H9 (cell line): ENCODE measurements around the gene RNF5. TPM values are rescaled to one million over a fixed set of nuclear protein-coding genes. Genes with fewer than 3 reads are reported as not detected.
A peak's percentile ranks its signal among the peaks of the same experiment; 100 is the strongest.

Source experiments
- DNase-seq: peaks from one replicate; pipeline ENCODE4 v3.0.0-alpha.2; 2017
- H2AFZ ChIP-seq: one replicate; pipeline ENCODE4 v1.6.1; 2013; ENCODE audit warnings: mild to moderate bottlenecking, low read length, control low read depth, moderate library complexity
- H2AK5ac ChIP-seq: 2 replicates; pipeline ENCODE4 v1.6.1; 2013; ENCODE audit warnings: low read length, control low read depth, mixed read lengths; ENCODE audit not compliant: insufficient read length
- H2BK120ac ChIP-seq: one replicate; pipeline ENCODE4 v1.6.1; 2013; ENCODE audit warnings: low read depth, mild to moderate bottlenecking, low read length, control low read depth, inconsistent platforms; ENCODE audit not compliant: poor library complexity, severe bottlenecking
- H2BK12ac ChIP-seq: 2 replicates; pipeline ENCODE4 v1.6.1; 2013; ENCODE audit warnings: low read length, control low read depth, mixed read lengths, low read depth; ENCODE audit not compliant: insufficient read length
- H2BK15ac ChIP-seq: 2 replicates; pipeline ENCODE4 v1.6.1; 2013; ENCODE audit warnings: low read depth, low read length, control low read depth
- H2BK20ac ChIP-seq: one replicate; pipeline ENCODE4 v1.6.1; 2013; ENCODE audit warnings: low read depth, mild to moderate bottlenecking, low read length, control low read depth, inconsistent platforms; ENCODE audit not compliant: poor library complexity, severe bottlenecking
- H2BK5ac ChIP-seq: 2 replicates; pipeline ENCODE4 v1.6.1; 2013; ENCODE audit warnings: low read length, control low read depth, mixed read lengths; ENCODE audit not compliant: insufficient read length
- H3K14ac ChIP-seq: 2 replicates; pipeline ENCODE4 v1.6.1; 2013; ENCODE audit warnings: low read length, control low read depth; ENCODE audit not compliant: insufficient read depth
- H3K18ac ChIP-seq: 2 replicates; pipeline ENCODE4 v1.6.1; 2013; ENCODE audit warnings: low read depth, mild to moderate bottlenecking, mixed read lengths, low read length, control low read depth; ENCODE audit not compliant: insufficient read length
- H3K23ac ChIP-seq: 2 replicates; pipeline ENCODE4 v1.6.1; 2013; ENCODE audit warnings: low read length, control low read depth, mixed read lengths, low read depth; ENCODE audit not compliant: insufficient read length
- H3K23me2 ChIP-seq: 2 replicates; pipeline ENCODE4 v1.6.1; 2013; ENCODE audit warnings: low read depth, mild to moderate bottlenecking, mixed read lengths, low read length, control low read depth; ENCODE audit not compliant: insufficient read length, poor library complexity, severe bottlenecking
- H3K27ac ChIP-seq: 2 replicates; pipeline ENCODE4 v1.5.1; 2013; ENCODE audit warnings: low read length, control low read depth, mixed read lengths, low read depth; ENCODE audit not compliant: insufficient read length
- H3K27me3 ChIP-seq: 2 replicates; pipeline ENCODE4 v1.6.1; 2013; ENCODE audit warnings: low read length, control low read depth, inconsistent platforms; ENCODE audit not compliant: insufficient read depth
- H3K4ac ChIP-seq: 2 replicates; pipeline ENCODE4 v1.6.1; 2013; ENCODE audit warnings: low read depth, mild to moderate bottlenecking, control low read depth, inconsistent platforms, low read length, moderate library complexity
- H3K4me1 ChIP-seq: 2 replicates; pipeline ENCODE4 v1.6.1; 2013; ENCODE audit warnings: low read length, control low read depth, inconsistent platforms; ENCODE audit not compliant: insufficient read depth
- H3K4me2 ChIP-seq: 2 replicates; pipeline ENCODE4 v1.6.1; 2013; ENCODE audit warnings: low read length, control low read depth, mixed read lengths; ENCODE audit not compliant: insufficient read length, insufficient read depth
- H3K56ac ChIP-seq: 2 replicates; pipeline ENCODE4 v1.6.1; 2013; ENCODE audit warnings: low read depth, mild to moderate bottlenecking, mixed read lengths, low read length, control low read depth; ENCODE audit not compliant: insufficient read length
- H3K79me1 ChIP-seq: 2 replicates; pipeline ENCODE4 v1.6.1; 2013; ENCODE audit warnings: low read depth, mild to moderate bottlenecking, moderate library complexity, low read length, control low read depth, inconsistent platforms; ENCODE audit not compliant: insufficient read depth, poor library complexity, severe bottlenecking
- H3K79me2 ChIP-seq: 2 replicates; pipeline ENCODE4 v1.6.1; 2013; ENCODE audit warnings: low read length, control low read depth, inconsistent platforms; ENCODE audit not compliant: insufficient read depth
- H3K9ac ChIP-seq: 2 replicates; pipeline ENCODE4 v1.6.1; 2013; ENCODE audit warnings: low read length, control low read depth, mixed read lengths; ENCODE audit not compliant: insufficient read length; ENCODE audit errors: extremely low read depth
- H3K9me3 ChIP-seq: one replicate; pipeline ENCODE4 v1.6.1; 2013; ENCODE audit warnings: low read depth, low read length, inconsistent platforms; ENCODE audit not compliant: control insufficient read depth
- H3T11ph ChIP-seq: one replicate; pipeline ENCODE4 v1.6.1; 2013; ENCODE audit warnings: mild to moderate bottlenecking, low read length, control low read depth, inconsistent platforms
- H4K20me1 ChIP-seq: one replicate; pipeline ENCODE4 v1.6.1; 2013; ENCODE audit not compliant: control insufficient read depth, insufficient read length, insufficient read depth
- H4K5ac ChIP-seq: 2 replicates; pipeline ENCODE4 v1.6.1; 2013; ENCODE audit warnings: low read depth, mild to moderate bottlenecking, mixed read lengths, low read length, control low read depth; ENCODE audit not compliant: insufficient read length
- H4K8ac ChIP-seq: replicated peaks from 2 replicates; pipeline ENCODE4 v1.6.1; 2013; ENCODE audit warnings: low read length, control low read depth, mixed read lengths, low read depth; ENCODE audit not compliant: insufficient read length
- H4K91ac ChIP-seq: 2 replicates; pipeline ENCODE4 v1.6.1; 2013; ENCODE audit warnings: low read depth, mild to moderate bottlenecking, moderate library complexity, mixed read lengths, low read length, control low read depth; ENCODE audit not compliant: insufficient read length
- H3K27ac Mint-ChIP-seq, 3 experiments: 2 replicates in 2 of 3; 3 replicates in 1 of 3; pipeline ENCODE4 v1.8.0; 2020 to 2021; ENCODE audit warnings: mixed read lengths in 3 of 3, mild to moderate bottlenecking in 1 of 3, moderate library complexity in 1 of 3
- H3K27me3 Mint-ChIP-seq: 2 replicates; pipeline ENCODE4 v1.8.0; 2021; ENCODE audit warnings: low read depth, mild to moderate bottlenecking, moderate library complexity, mixed read lengths
- H3K36me3 Mint-ChIP-seq, 3 experiments: 2 replicates in 2 of 3; 3 replicates in 1 of 3; pipeline ENCODE4 v1.8.0; 2020 to 2021; ENCODE audit warnings: low read depth in 3 of 3, mixed read lengths in 3 of 3; ENCODE audit not compliant: insufficient read depth in 1 of 3
- H3K4me1 Mint-ChIP-seq, 2 experiments: 2 replicates each; pipeline ENCODE4 v1.8.0; 2020; ENCODE audit warnings: mixed read lengths in 2 of 2
- H3K4me3 Mint-ChIP-seq, 2 experiments: 2 replicates in 1 of 2; 3 replicates in 1 of 2; pipeline ENCODE4 v1.8.0; 2020 to 2021; ENCODE audit warnings: mild to moderate bottlenecking in 2 of 2, mixed read lengths in 2 of 2, moderate library complexity in 1 of 2
- H3K9me3 Mint-ChIP-seq, 2 experiments: 2 replicates in 1 of 2; 3 replicates in 1 of 2; pipeline ENCODE4 v1.8.0; 2020; ENCODE audit warnings: mild to moderate bottlenecking in 2 of 2, mixed read lengths in 2 of 2, moderate library complexity in 1 of 2
- WGBS: extraction: QIAGEN DNeasy Blood & Tissue Kit; methylation state at CpG from one replicate; pipeline ENCODE4 v1.1.7; 2013; ENCODE audit warnings: missing lambda C conversion rate, low lambda C conversion rate, mixed read lengths; ENCODE audit not compliant: insufficient read length; ENCODE audit errors: extremely low coverage; 5-methylcytosine and 5-hydroxymethylcytosine counted together
- long read RNA-seq: library from polyadenylated mRNA; unstranded; transcript quantifications from one replicate; pipeline ENCODE4 v2.0.0, GENCODE V29; 2020
- total RNA-seq: library from RNA; stranded (reverse); gene quantifications from 2 replicates; pipeline ENCODE4 v1.2.1, GENCODE V29; 2021
- TF ChIP-seq, protein P1 (sequence below): fragments of 200-600 bp; sonication (generic); conservative IDR thresholded peaks from 3 replicates; pipeline ENCODE4 v1.8.0; 2021; ENCODE audit warnings: antibody characterized with exemption, mild to moderate bottlenecking

The RNF5 gene, protein sequence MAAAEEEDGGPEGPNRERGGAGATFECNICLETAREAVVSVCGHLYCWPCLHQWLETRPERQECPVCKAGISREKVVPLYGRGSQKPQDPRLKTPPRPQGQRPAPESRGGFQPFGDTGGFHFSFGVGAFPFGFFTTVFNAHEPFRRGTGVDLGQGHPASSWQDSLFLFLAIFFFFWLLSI
- total RNA-seq, result 116 and 126 TPM in 2 replicates
- long read RNA-seq, partial matches to known transcripts, result 2 of 3 reads
- long read RNA-seq, other reads (novel, unspliced or antisense), result 1 of 3 reads

DNA sequence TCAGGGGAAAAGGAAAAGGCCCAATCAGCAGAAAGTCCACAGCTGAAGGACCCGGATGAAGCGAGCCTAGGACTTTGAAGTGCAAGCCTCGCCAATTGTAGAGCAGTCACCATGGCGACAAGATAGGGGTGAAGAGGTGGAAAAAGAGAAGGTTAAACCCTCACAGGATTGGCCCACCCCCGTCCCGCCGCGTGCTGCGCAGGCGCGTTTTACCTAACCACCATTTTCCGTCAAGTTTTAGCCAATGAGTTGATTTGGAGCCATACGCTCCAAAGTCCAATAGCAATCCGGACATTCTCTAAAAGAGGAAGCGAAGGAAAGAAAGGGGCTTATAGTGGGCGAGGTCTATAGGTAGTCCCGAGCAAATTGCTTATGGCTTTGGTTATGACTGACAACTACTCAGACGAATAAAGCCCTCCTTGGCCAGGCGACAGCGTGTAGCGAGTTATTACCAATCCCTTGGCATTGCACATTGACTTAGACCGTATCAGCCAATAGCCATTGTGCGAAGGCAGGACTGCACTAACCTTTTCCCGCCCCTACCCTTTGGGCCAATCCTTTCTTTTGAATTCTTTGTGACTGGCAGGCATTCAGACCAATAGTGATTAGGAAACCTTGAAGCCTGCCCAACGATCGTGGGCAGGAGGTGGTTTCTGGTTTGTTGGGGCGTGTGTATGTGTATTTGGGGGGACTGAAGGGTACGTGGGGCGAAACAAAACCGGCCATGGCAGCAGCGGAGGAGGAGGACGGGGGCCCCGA is at the start of gene RNF5:
TSS of gene RNF5 (plus strand) at position 618 of the 759 bp plus-strand sequence. CDS start at position 725, 107 bp downstream.
- peaks cover 22 to 43% (median 42%) of the 10 kb centered on the region in 3 experiments for H3K36me3 Mint-ChIP-seq
- no peaks in the 10 kb centered on the region for H3K79me1 ChIP-seq
- no peak within 1 kb of the TSS for H2BK5ac ChIP-seq
- H3K27me3 ChIP-seq, result no peaks in the 10 kb centered on the region
- no peak within 1 kb of the TSS for H2BK15ac ChIP-seq
- peaks cover 7% of the 10 kb centered on the region for H3K4me1 ChIP-seq
- TF ChIP-seq, protein P1, sequence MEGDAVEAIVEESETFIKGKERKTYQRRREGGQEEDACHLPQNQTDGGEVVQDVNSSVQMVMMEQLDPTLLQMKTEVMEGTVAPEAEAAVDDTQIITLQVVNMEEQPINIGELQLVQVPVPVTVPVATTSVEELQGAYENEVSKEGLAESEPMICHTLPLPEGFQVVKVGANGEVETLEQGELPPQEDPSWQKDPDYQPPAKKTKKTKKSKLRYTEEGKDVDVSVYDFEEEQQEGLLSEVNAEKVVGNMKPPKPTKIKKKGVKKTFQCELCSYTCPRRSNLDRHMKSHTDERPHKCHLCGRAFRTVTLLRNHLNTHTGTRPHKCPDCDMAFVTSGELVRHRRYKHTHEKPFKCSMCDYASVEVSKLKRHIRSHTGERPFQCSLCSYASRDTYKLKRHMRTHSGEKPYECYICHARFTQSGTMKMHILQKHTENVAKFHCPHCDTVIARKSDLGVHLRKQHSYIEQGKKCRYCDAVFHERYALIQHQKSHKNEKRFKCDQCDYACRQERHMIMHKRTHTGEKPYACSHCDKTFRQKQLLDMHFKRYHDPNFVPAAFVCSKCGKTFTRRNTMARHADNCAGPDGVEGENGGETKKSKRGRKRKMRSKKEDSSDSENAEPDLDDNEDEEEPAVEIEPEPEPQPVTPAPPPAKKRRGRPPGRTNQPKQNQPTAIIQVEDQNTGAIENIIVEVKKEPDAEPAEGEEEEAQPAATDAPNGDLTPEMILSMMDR, result no peak
- H3K27ac ChIP-seq, result peak within 1 kb of the TSS; percentile 68
- H3K4me3 Mint-ChIP-seq, result peak within 1 kb of the TSS; percentile 83 to 86
- H3K14ac ChIP-seq, result peak within 1 kb of the TSS; percentile 86; the same call in 1 of the 2 replicates
- peak within 1 kb of the TSS; percentile 83 for H3K9ac ChIP-seq
- H3K4me1 Mint-ChIP-seq, result peaks cover 42 to 43% of the 10 kb centered on the region in 2 experiments
- no peak within 1 kb of the TSS for H4K8ac ChIP-seq
- no peak within 1 kb of the TSS for H3K56ac ChIP-seq
- peaks cover 20% of the 10 kb centered on the region; the same call in 1 of the 2 replicates for H3K79me2 ChIP-seq
- H2AK5ac ChIP-seq, result no peak within 1 kb of the TSS
- H3K18ac ChIP-seq, result peak within 1 kb of the TSS; percentile 90
- H3K4me2 ChIP-seq, result peak within 1 kb of the TSS; percentile 83
- H3K23me2 ChIP-seq, result peaks cover 22% of the 10 kb centered on the region
- no peak within 1 kb of the TSS for H2BK20ac ChIP-seq
- no peak within 1 kb of the TSS for H3K23ac ChIP-seq
- H3K9me3 Mint-ChIP-seq, result no peaks in the 10 kb centered on the region; a peak in 1 of 5 replicates
- H2BK120ac ChIP-seq, result peak within 1 kb of the TSS; percentile 93
- no peaks in the 10 kb centered on the region for H3K9me3 ChIP-seq
- H4K91ac ChIP-seq, result no peak within 1 kb of the TSS
- H4K5ac ChIP-seq, result peak within 1 kb of the TSS; percentile 28
- no peak within 1 kb of the TSS for H2AFZ ChIP-seq
- no peak within 1 kb of the TSS for H2BK12ac ChIP-seq
- no peaks in the 10 kb centered on the region for H4K20me1 ChIP-seq
- peak; percentile 98 for DNase-seq
- H3K27ac Mint-ChIP-seq, result peak within 1 kb of the TSS; percentile 98
- no peaks in the 10 kb centered on the region; the same call in 1 of the 2 replicates for H3K27me3 Mint-ChIP-seq
- H3T11ph ChIP-seq, result no peak within 1 kb of the TSS
- H3K4ac ChIP-seq, result peak within 1 kb of the TSS; percentile 43; the same call in 1 of the 2 replicates
- WGBS, result no CpG with 5 or more reads among the region's 33 CpGs
